Eye (tissue), 1 donor: ENCODE measurements around the gene AOX1.
"Not testable (repeated sequence)": the region's sequence is repeated elsewhere in the genome, so short reads cannot be mapped to it uniquely, and the experiment has no call there.

Source experiments
- DNase-seq: peaks from one replicate; pipeline ENCODE4 v3.0.0-alpha.2; 2015

The AOX1 gene

GRCh38 chr2:200703926-200704637 is 118.3 kb downstream of the AOX1 start:
- no peak for DNase-seq

GRCh38 chr2:200705305-200706041 is 119.7 kb downstream of the AOX1 start:
- peak; percentile 24 for DNase-seq

GRCh38 chr2:200708943-200709342 is 123.1 kb downstream of the AOX1 start:
- no peak for DNase-seq

- DNase-seq, result peak; percentile 93
These were observed 127.3 kb downstream of the AOX1 start for GRCh38 chr2:200713003-200713703.

- DNase-seq, result no peak
These were observed 127.9 kb downstream of the AOX1 start for GRCh38 chr2:200713704-200714064.

- DNase-seq, result not testable (repeated sequence)
These were observed 129.2 kb downstream of the AOX1 start for GRCh38 chr2:200715014-200715413.

GRCh38 chr2:200716386-200716785 is 130.6 kb downstream of the AOX1 start:
- DNase-seq, result peak; percentile 74
